Esophagus muscularis mucosa (tissue), 4 donors: ENCODE data around the gene CTDSP2.

Experiments
- EP300 ChIP-seq: sonication (generic); formaldehyde crosslinking; IDR thresholded peaks from one replicate; pipeline ENCODE4 v1.6.1; 2017; ENCODE audit warnings: antibody characterized with exemption
- POLR2A ChIP-seq: fragments of 450-650 bp; IDR thresholded peaks from one replicate; pipeline ENCODE4 v1.6.1; 2017; ENCODE audit warnings: antibody characterized with exemption, moderate library complexity, mild to moderate bottlenecking, low read depth
- POLR2AphosphoS5 ChIP-seq, 2 donors: sonication (generic); formaldehyde crosslinking; IDR thresholded peaks; one replicate each; pipeline ENCODE4 v1.6.1; 2017; ENCODE audit warnings: antibody characterized with exemption in 2 of 2
- TF ChIP-seq, protein P1 (sequence below), 3 experiments: fragments of 200-600 bp in 2 of 3; fragments of 450-650 bp in 1 of 3; sonication (generic) in 2 of 3; IDR thresholded peaks; one replicate each; pipeline ENCODE4 v1.5.1; 2017 to 2019; ENCODE audit warnings: antibody characterized with exemption in 3 of 3, mild to moderate bottlenecking in 2 of 3, moderate library complexity in 1 of 3

DNA sequence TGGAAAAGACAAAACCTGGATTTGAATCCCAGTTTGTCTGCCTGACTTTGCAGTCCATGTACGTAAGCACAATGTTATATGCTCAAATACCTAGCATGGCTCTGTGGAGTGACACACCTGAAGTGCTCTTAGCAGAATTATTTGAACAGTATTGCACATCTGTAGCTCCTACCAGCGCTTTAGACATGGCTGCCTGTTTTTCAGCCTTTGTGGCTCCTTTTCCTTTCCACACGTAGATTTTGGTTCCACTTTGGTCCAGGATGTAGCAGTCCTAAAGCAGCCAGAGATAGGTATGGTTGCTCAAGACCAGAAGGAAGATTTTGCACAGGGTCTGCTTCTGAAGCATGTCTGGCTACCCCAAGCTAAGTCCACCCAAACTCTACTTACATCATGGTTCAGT, 37.1 kb downstream of the CTDSP2 start:
- TF ChIP-seq POLR2A: no peak
- no peak for TF ChIP-seq POLR2AphosphoS5 (IDR thresholded peaks at IDR 0.05)
- TF ChIP-seq, protein P1, sequence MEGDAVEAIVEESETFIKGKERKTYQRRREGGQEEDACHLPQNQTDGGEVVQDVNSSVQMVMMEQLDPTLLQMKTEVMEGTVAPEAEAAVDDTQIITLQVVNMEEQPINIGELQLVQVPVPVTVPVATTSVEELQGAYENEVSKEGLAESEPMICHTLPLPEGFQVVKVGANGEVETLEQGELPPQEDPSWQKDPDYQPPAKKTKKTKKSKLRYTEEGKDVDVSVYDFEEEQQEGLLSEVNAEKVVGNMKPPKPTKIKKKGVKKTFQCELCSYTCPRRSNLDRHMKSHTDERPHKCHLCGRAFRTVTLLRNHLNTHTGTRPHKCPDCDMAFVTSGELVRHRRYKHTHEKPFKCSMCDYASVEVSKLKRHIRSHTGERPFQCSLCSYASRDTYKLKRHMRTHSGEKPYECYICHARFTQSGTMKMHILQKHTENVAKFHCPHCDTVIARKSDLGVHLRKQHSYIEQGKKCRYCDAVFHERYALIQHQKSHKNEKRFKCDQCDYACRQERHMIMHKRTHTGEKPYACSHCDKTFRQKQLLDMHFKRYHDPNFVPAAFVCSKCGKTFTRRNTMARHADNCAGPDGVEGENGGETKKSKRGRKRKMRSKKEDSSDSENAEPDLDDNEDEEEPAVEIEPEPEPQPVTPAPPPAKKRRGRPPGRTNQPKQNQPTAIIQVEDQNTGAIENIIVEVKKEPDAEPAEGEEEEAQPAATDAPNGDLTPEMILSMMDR (IDR thresholded peaks at IDR 0.05): no peak
- TF ChIP-seq EP300: no peak
